GM23338 (cell line): ENCODE data around the gene ATG7. TPM values are rescaled to one million over a fixed set of nuclear protein-coding genes. Genes with fewer than 3 reads are reported as not detected.

Experiments
- ATAC-seq: fragments of 200-7000 bp; cut with Tn5 transposase; 3 replicates; pipeline ENCODE4 v1.9.1; 2020
- DNase-seq: peaks from one replicate; pipeline ENCODE4 v3.0.0-alpha.2; 2015; ENCODE audit warnings: low spot score
- H2AFZ ChIP-seq: fragments of 200-600 bp; sonication (generic); 2 replicates; pipeline ENCODE4 v1.8.0; 2016; ENCODE audit warnings: antibody characterized with exemption, mild to moderate bottlenecking, moderate library complexity
- H3F3A ChIP-seq: fragments of 200-600 bp; sonication (generic); replicated peaks from 2 replicates; pipeline ENCODE4 v1.8.0; 2017; ENCODE audit warnings: antibody characterized with exemption, mixed run types, low read depth
- H3K27ac ChIP-seq: fragments of 200-600 bp; sonication (generic); 2 replicates; pipeline ENCODE4 v1.6.1; 2016; ENCODE audit warnings: low read depth
- H3K27me3 ChIP-seq: fragments of 200-600 bp; sonication (generic); 2 replicates; pipeline ENCODE4 v1.8.0; 2016; ENCODE audit warnings: mild to moderate bottlenecking, mixed run types, moderate library complexity; ENCODE audit not compliant: insufficient read depth
- H3K36me3 ChIP-seq: fragments of 200-600 bp; sonication (generic); 2 replicates; pipeline ENCODE4 v1.8.0; 2016; ENCODE audit warnings: mild to moderate bottlenecking; ENCODE audit not compliant: insufficient read depth
- H3K4me1 ChIP-seq: fragments of 200-600 bp; sonication (generic); 2 replicates; pipeline ENCODE4 v1.8.0; 2016; ENCODE audit warnings: mild to moderate bottlenecking, moderate library complexity; ENCODE audit not compliant: insufficient read depth
- H3K4me2 ChIP-seq: fragments of 200-600 bp; sonication (generic); 2 replicates; pipeline ENCODE4 v1.7.1; 2017; ENCODE audit warnings: mixed run types
- H3K4me3 ChIP-seq: fragments of 200-600 bp; sonication (generic); 2 replicates; pipeline ENCODE4 v1.6.1; 2016; ENCODE audit warnings: mixed run types
- H3K79me2 ChIP-seq: fragments of 200-600 bp; sonication (generic); replicated peaks from 2 replicates; pipeline ENCODE4 v1.8.0; 2017; ENCODE audit warnings: mild to moderate bottlenecking; ENCODE audit not compliant: insufficient read depth
- H3K9me2 ChIP-seq: fragments of 200-600 bp; sonication (generic); 2 replicates; pipeline ENCODE4 v1.8.0; 2017; ENCODE audit not compliant: insufficient read depth
- H4K20me1 ChIP-seq: fragments of 200-600 bp; sonication (generic); replicated peaks from 2 replicates; pipeline ENCODE4 v1.8.0; 2017; ENCODE audit warnings: mild to moderate bottlenecking; ENCODE audit not compliant: insufficient read depth
- H3K27ac Mint-ChIP-seq: 2 replicates; pipeline ENCODE4 v1.8.0; 2020; ENCODE audit warnings: inconsistent platforms, mild to moderate bottlenecking, moderate library complexity, mixed read lengths
- H3K27me3 Mint-ChIP-seq: 3 replicates; pipeline ENCODE4 v1.8.0; 2022; ENCODE audit warnings: low read depth, mild to moderate bottlenecking, moderate library complexity, mixed read lengths, inconsistent platforms; ENCODE audit not compliant: insufficient read depth, poor library complexity
- H3K36me3 Mint-ChIP-seq: 3 replicates; pipeline ENCODE4 v1.8.0; 2021; ENCODE audit warnings: low read depth, mild to moderate bottlenecking, inconsistent platforms, moderate library complexity, mixed read lengths
- H3K4me1 Mint-ChIP-seq: 3 replicates; pipeline ENCODE4 v1.8.0; 2020; ENCODE audit warnings: mild to moderate bottlenecking, inconsistent platforms, mixed read lengths
- H3K4me3 Mint-ChIP-seq: 3 replicates; pipeline ENCODE4 v1.8.0; 2021; ENCODE audit warnings: moderate library complexity, mild to moderate bottlenecking, inconsistent platforms, mixed read lengths
- H3K9me3 Mint-ChIP-seq: 3 replicates; pipeline ENCODE4 v1.8.0; 2020; ENCODE audit warnings: moderate library complexity, mild to moderate bottlenecking, inconsistent platforms, mixed read lengths
- JUNB ChIP-seq: IDR thresholded peaks from one replicate; pipeline ENCODE4 v1.6.1; 2016; ENCODE audit warnings: antibody characterized with exemption; ENCODE audit not compliant: unreplicated experiment
- POLR2AphosphoS5 ChIP-seq: IDR thresholded peaks from 2 replicates; pipeline ENCODE4 v1.6.1; 2016; ENCODE audit warnings: antibody characterized with exemption, low read depth
- ZNF114 ChIP-seq: fragments of 250-450 bp; sonication (Bioruptor Pico); IDR thresholded peaks from 2 replicates; pipeline ENCODE4 v1.5.0; 2020; ENCODE audit warnings: mild to moderate bottlenecking, moderate library complexity
- ZNF331 ChIP-seq: fragments of 250-450 bp; sonication (Bioruptor Pico); IDR thresholded peaks from 2 replicates; pipeline ENCODE4 v1.5.0; 2020; ENCODE audit warnings: low read depth, mild to moderate bottlenecking, moderate library complexity
- polyA plus RNA-seq: library from polyadenylated mRNA; unstranded; fragments of >200 nt; fragmentation: Nextera tagmentation; extraction: Ambion mirVana; gene quantifications from 2 replicates; pipeline ENCODE4 v1.2.1, GENCODE V29; 2016
- total RNA-seq: library from RNA; depleted of rRNA; stranded (reverse); fragments of >200 nt; shearing (Covaris generic); gene quantifications from 2 replicates; pipeline ENCODE4 v1.2.3, GENCODE V29; 2014
- TF ChIP-seq, protein P1 (sequence below): fragments of 250-450 bp; sonication (Bioruptor Pico); IDR thresholded peaks from 2 replicates; pipeline ENCODE4 v1.5.0; 2020; ENCODE audit warnings: mild to moderate bottlenecking, moderate library complexity
- TF ChIP-seq, protein P2 (sequence below), 2 experiments: fragments of 200-600 bp in 1 of 2; sonication (generic) in 1 of 2; conservative IDR thresholded peaks; 2 replicates each; pipeline versions ENCODE4 v1.5.1 to v1.6.1; 2016 to 2017; ENCODE audit warnings: antibody characterized with exemption in 2 of 2, low read depth in 2 of 2, mild to moderate bottlenecking in 2 of 2, moderate library complexity in 1 of 2
- TF ChIP-seq, protein P3 (sequence below): IDR thresholded peaks from 2 replicates; pipeline ENCODE4 v1.6.1; 2016; ENCODE audit warnings: antibody characterized with exemption

ATG7 gene
- total and polyA plus RNA-seq, 2 experiments from 2014 or later, result 16.2 to 36.7 TPM

DNA sequence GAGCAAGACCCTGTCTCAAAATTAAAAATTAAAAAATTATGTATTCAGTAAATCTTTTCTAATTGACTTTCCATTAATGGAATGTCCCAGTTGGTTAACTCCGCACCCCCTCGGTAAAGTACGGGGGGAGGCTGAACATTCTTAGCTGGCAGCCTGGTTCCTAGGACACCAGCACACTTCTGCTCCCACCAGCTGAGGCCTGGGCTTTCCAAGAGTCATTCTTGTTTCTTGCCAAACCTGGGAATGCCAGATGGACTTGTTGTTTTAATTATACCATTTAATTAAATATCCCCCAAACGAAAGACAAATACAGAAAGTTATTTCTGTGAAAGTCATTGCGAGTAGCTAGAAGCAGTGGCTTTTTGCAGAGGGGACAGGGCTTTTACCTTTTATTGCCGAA, 192.2 kb downstream of the ATG7 start:
- Histone ChIP-seq H3K27ac (no peak overlapping the region), H3K4me3 (no peak overlapping the region), H3K79me2 (no peaks in the 10 kb centered on the region), H3F3A (no peaks in the 10 kb centered on the region), H2AFZ (no peak overlapping the region), H4K20me1 (no peaks in the 10 kb centered on the region), H3K4me1 (no peaks in the 10 kb centered on the region), H3K9me2 (no peaks in the 10 kb centered on the region), H3K27me3 (no peaks in the 10 kb centered on the region), H3K36me3 (no peaks in the 10 kb centered on the region), H3K4me2 (no peak overlapping the region)
- H3K27me3 Mint-ChIP-seq, result no peaks in the 10 kb centered on the region
- H3K36me3 Mint-ChIP-seq, result no peaks in the 10 kb centered on the region
- ATAC-seq (no peak), DNase-seq (no peak)
- H3K27ac Mint-ChIP-seq, result no peak overlapping the region
- H3K9me3 Mint-ChIP-seq, result no peaks in the 10 kb centered on the region
- H3K4me1 Mint-ChIP-seq, result peaks cover 2% of the 10 kb centered on the region
- H3K4me3 Mint-ChIP-seq, result no peak overlapping the region
- TF ChIP-seq JUNB (no peak), POLR2AphosphoS5 (no peak), ZNF114 (CRISPR knock-in tag) (no peak), ZNF331 (CRISPR knock-in tag) (no peak)
- TF ChIP-seq, protein P1, sequence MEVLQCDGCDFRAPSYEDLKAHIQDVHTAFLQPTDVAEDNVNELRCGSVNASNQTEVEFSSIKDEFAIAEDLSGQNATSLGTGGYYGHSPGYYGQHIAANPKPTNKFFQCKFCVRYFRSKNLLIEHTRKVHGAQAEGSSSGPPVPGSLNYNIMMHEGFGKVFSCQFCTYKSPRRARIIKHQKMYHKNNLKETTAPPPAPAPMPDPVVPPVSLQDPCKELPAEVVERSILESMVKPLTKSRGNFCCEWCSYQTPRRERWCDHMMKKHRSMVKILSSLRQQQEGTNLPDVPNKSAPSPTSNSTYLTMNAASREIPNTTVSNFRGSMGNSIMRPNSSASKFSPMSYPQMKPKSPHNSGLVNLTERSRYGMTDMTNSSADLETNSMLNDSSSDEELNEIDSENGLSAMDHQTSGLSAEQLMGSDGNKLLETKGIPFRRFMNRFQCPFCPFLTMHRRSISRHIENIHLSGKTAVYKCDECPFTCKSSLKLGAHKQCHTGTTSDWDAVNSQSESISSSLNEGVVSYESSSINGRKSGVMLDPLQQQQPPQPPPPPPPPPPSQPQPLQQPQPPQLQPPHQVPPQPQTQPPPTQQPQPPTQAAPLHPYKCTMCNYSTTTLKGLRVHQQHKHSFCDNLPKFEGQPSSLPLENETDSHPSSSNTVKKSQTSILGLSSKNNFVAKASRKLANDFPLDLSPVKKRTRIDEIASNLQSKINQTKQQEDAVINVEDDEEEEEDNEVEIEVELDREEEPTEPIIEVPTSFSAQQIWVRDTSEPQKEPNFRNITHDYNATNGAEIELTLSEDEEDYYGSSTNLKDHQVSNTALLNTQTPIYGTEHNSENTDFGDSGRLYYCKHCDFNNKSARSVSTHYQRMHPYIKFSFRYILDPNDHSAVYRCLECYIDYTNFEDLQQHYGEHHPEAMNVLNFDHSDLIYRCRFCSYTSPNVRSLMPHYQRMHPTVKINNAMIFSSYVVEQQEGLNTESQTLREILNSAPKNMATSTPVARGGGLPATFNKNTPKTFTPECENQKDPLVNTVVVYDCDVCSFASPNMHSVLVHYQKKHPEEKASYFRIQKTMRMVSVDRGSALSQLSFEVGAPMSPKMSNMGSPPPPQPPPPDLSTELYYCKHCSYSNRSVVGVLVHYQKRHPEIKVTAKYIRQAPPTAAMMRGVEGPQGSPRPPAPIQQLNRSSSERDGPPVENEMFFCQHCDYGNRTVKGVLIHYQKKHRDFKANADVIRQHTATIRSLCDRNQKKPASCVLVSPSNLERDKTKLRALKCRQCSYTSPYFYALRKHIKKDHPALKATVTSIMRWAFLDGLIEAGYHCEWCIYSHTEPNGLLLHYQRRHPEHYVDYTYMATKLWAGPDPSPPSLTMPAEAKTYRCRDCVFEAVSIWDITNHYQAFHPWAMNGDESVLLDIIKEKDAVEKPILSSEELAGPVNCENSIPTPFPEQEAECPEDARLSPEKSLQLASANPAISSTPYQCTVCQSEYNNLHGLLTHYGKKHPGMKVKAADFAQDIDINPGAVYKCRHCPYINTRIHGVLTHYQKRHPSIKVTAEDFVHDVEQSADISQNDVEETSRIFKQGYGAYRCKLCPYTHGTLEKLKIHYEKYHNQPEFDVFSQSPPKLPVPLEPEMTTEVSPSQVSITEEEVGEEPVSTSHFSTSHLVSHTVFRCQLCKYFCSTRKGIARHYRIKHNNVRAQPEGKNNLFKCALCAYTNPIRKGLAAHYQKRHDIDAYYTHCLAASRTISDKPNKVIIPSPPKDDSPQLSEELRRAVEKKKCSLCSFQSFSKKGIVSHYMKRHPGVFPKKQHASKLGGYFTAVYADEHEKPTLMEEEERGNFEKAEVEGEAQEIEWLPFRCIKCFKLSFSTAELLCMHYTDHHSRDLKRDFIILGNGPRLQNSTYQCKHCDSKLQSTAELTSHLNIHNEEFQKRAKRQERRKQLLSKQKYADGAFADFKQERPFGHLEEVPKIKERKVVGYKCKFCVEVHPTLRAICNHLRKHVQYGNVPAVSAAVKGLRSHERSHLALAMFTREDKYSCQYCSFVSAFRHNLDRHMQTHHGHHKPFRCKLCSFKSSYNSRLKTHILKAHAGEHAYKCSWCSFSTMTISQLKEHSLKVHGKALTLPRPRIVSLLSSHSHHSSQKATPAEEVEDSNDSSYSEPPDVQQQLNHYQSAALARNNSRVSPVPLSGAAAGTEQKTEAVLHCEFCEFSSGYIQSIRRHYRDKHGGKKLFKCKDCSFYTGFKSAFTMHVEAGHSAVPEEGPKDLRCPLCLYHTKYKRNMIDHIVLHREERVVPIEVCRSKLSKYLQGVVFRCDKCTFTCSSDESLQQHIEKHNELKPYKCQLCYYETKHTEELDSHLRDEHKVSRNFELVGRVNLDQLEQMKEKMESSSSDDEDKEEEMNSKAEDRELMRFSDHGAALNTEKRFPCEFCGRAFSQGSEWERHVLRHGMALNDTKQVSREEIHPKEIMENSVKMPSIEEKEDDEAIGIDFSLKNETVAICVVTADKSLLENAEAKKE, result no peak
- TF ChIP-seq, protein P2, sequence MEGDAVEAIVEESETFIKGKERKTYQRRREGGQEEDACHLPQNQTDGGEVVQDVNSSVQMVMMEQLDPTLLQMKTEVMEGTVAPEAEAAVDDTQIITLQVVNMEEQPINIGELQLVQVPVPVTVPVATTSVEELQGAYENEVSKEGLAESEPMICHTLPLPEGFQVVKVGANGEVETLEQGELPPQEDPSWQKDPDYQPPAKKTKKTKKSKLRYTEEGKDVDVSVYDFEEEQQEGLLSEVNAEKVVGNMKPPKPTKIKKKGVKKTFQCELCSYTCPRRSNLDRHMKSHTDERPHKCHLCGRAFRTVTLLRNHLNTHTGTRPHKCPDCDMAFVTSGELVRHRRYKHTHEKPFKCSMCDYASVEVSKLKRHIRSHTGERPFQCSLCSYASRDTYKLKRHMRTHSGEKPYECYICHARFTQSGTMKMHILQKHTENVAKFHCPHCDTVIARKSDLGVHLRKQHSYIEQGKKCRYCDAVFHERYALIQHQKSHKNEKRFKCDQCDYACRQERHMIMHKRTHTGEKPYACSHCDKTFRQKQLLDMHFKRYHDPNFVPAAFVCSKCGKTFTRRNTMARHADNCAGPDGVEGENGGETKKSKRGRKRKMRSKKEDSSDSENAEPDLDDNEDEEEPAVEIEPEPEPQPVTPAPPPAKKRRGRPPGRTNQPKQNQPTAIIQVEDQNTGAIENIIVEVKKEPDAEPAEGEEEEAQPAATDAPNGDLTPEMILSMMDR (conservative IDR thresholded peaks at IDR 0.05; ENCODE audit: low read depth in 2 of 2), result no peak
- TF ChIP-seq, protein P3, sequence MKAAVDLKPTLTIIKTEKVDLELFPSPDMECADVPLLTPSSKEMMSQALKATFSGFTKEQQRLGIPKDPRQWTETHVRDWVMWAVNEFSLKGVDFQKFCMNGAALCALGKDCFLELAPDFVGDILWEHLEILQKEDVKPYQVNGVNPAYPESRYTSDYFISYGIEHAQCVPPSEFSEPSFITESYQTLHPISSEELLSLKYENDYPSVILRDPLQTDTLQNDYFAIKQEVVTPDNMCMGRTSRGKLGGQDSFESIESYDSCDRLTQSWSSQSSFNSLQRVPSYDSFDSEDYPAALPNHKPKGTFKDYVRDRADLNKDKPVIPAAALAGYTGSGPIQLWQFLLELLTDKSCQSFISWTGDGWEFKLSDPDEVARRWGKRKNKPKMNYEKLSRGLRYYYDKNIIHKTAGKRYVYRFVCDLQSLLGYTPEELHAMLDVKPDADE, result no peak
